Measurements from ENCODE around the gene DPH7.

The DPH7 gene

DNA sequence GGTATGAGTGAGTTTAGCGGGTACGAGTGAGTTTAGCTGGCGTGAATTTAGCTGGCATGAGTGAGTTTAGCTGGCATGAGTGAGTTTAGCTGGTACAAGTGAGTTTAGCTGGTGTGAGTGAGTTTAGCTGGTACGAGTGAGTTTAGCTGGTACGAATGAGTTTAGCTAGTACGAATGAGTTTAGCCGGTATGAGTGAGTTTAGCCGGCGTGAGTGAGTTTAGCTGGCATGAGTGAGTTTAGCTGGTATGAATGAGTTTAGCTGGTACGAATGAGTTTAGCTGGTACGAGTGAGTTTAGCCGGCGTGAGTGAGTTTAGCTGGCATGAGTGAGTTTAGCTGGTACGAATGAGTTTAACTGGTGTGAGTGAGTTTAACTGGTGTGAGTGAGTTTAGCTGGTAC lies 69.5 kb downstream of the DPH7 start:
- no peak for DNase-seq (ENCODE audit: low spot score)
- TF ChIP-seq, protein P1, sequence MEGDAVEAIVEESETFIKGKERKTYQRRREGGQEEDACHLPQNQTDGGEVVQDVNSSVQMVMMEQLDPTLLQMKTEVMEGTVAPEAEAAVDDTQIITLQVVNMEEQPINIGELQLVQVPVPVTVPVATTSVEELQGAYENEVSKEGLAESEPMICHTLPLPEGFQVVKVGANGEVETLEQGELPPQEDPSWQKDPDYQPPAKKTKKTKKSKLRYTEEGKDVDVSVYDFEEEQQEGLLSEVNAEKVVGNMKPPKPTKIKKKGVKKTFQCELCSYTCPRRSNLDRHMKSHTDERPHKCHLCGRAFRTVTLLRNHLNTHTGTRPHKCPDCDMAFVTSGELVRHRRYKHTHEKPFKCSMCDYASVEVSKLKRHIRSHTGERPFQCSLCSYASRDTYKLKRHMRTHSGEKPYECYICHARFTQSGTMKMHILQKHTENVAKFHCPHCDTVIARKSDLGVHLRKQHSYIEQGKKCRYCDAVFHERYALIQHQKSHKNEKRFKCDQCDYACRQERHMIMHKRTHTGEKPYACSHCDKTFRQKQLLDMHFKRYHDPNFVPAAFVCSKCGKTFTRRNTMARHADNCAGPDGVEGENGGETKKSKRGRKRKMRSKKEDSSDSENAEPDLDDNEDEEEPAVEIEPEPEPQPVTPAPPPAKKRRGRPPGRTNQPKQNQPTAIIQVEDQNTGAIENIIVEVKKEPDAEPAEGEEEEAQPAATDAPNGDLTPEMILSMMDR (IDR thresholded peaks at IDR 0.05; ENCODE audit: extremely low read depth, missing control alignments): no peak

DNA sequence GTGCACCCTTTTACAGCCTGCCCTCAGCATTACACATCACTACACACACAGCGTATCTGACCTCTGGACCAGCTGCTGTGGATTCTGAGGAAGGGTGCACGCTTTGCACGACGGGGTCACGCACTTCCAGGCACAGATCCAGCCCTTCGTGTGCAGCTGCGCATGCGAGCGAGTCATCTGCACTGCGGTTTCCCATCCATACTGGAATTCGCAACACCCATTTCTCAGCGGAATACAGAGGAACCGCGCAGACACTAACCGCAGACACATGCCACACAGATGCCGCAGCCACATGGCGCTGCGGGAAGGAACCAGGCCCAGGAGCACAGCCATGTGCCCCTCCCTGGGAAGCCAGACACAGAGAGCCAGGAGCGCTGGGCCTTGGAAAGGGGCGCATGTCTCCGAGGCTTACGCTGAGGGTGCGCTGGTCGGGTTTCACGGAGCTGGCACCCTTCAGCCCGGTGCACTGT lies 72.0 kb downstream of the DPH7 start:
- DNase-seq (ENCODE audit: low spot score): no peak
- TF ChIP-seq, protein P1 (IDR thresholded peaks at IDR 0.05; ENCODE audit: extremely low read depth, missing control alignments): no peak

GRCh38 chr9:137506274-137506673 lies 72.5 kb downstream of the DPH7 start:
- TF ChIP-seq, protein P1 (IDR thresholded peaks at IDR 0.05; ENCODE audit: extremely low read depth, missing control alignments): no peak
- DNase-seq (ENCODE audit: low spot score): no peak

- TF ChIP-seq, protein P1 (IDR thresholded peaks at IDR 0.05; ENCODE audit: extremely low read depth, missing control alignments): no peak
- DNase-seq (ENCODE audit: low spot score): no peak
Measured at GRCh38 chr9:137505421-137506140, 73.1 kb downstream of the DPH7 start.
